ENCODE measurements around the gene CX3CR1.

GRCh38 chr3:39323494-39323893 lies 43.7 kb upstream of the CX3CR1 start:
- TF ChIP-seq RAD21 (conservative IDR thresholded peaks at IDR 0.05) (no peak), CTCF (IDR thresholded peaks at IDR 0.05; ENCODE audit: poor library complexity, severe bottlenecking) (no peak), SMC3 (conservative IDR thresholded peaks at IDR 0.05; ENCODE audit: poor library complexity) (no peak)
- TF ChIP-seq, protein P1, sequence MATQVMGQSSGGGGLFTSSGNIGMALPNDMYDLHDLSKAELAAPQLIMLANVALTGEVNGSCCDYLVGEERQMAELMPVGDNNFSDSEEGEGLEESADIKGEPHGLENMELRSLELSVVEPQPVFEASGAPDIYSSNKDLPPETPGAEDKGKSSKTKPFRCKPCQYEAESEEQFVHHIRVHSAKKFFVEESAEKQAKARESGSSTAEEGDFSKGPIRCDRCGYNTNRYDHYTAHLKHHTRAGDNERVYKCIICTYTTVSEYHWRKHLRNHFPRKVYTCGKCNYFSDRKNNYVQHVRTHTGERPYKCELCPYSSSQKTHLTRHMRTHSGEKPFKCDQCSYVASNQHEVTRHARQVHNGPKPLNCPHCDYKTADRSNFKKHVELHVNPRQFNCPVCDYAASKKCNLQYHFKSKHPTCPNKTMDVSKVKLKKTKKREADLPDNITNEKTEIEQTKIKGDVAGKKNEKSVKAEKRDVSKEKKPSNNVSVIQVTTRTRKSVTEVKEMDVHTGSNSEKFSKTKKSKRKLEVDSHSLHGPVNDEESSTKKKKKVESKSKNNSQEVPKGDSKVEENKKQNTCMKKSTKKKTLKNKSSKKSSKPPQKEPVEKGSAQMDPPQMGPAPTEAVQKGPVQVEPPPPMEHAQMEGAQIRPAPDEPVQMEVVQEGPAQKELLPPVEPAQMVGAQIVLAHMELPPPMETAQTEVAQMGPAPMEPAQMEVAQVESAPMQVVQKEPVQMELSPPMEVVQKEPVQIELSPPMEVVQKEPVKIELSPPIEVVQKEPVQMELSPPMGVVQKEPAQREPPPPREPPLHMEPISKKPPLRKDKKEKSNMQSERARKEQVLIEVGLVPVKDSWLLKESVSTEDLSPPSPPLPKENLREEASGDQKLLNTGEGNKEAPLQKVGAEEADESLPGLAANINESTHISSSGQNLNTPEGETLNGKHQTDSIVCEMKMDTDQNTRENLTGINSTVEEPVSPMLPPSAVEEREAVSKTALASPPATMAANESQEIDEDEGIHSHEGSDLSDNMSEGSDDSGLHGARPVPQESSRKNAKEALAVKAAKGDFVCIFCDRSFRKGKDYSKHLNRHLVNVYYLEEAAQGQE (IDR thresholded peaks at IDR 0.05; ENCODE audit: borderline replicate concordance): no peak

Measured in neural cell (in vitro differentiated cells).